Muscle layer of duodenum (tissue), 2 donors: ENCODE results near the gene HSD17B14.
A peak's percentile ranks its signal among the peaks of the same experiment; 100 is the strongest.
"Not testable (repeated sequence)": the region's sequence is repeated elsewhere in the genome, so short reads cannot be mapped to it uniquely, and the experiment has no call there.

Experiments
- H3K27ac ChIP-seq: one replicate; pipeline ENCODE4 v1.7.0; 2013; ENCODE audit warnings: mild to moderate bottlenecking, low read length
- H3K27me3 ChIP-seq: one replicate; pipeline ENCODE4 v1.7.0; 2013; ENCODE audit warnings: low read depth, mild to moderate bottlenecking, control low read depth, low read length
- H3K36me3 ChIP-seq, 2 donors: one replicate each; pipeline ENCODE4 v1.7.0; 2013; ENCODE audit warnings: low read length in 2 of 2, control low read depth in 1 of 2, mild to moderate bottlenecking in 1 of 2; ENCODE audit not compliant: insufficient read depth in 2 of 2, control insufficient read depth in 1 of 2
- H3K4me1 ChIP-seq, 2 donors: one replicate each; pipeline ENCODE4 v1.7.0; 2013; ENCODE audit warnings: low read length in 2 of 2, mild to moderate bottlenecking in 2 of 2, control low read depth in 1 of 2, moderate library complexity in 1 of 2; ENCODE audit not compliant: insufficient read depth in 2 of 2, control insufficient read depth in 1 of 2
- H3K4me3 ChIP-seq, 2 donors: one replicate each; pipeline ENCODE4 v1.7.0; 2013; ENCODE audit warnings: low read length in 2 of 2, low read depth in 1 of 2, mild to moderate bottlenecking in 1 of 2
- H3K9me3 ChIP-seq, 2 donors: one replicate each; pipeline ENCODE4 v1.7.0; 2013; ENCODE audit warnings: low read length in 2 of 2, control low read depth in 1 of 2, mild to moderate bottlenecking in 1 of 2; ENCODE audit not compliant: control insufficient read depth in 1 of 2
- donor health status: healthy.

Gene HSD17B14

DNA sequence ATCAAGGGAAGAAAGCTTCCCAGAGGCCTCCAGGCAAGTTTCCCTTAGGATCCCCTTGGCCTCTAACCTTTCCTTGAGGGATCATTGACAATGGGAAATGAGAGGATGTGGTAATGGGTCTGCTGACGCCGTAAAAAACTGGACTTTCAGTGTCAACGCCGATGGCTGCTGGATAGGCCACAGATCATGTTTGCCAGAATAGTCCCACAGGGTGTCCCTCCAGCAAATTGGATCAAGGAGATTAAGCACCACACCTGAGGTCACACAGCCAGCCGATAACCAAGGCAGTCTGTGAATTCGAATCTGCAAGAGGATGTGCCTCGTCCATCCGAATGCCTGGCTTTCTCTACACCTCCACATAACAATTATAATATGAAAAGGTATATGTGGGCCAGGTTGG, 43.0 kb downstream of the HSD17B14 start:
- H3K4me3 ChIP-seq: no peak overlapping the region

DNA sequence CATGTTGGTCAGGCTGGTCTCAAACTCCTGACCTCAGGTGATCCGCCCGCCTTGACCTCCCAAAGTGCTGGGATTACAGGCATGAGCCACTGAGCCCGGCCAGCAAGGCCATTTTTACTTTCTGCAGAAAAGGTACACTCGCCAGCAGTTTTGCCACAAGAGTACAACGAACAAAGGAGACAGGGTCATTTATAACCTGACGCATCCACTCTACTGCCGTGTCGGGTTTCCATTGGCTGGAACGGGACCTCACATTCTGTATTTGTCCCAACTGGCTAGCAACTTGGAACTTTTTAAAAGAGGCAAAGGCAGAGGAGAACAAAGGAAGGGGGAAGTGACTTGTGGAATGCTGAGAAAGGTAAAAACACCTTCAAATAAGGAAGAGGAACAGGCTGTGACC, 49.0 kb downstream of the HSD17B14 start:
- not testable (repeated sequence) for H3K9me3 ChIP-seq, H3K27ac ChIP-seq, H3K27me3 ChIP-seq, H3K4me1 ChIP-seq, H3K4me3 ChIP-seq, H3K36me3 ChIP-seq

More for the DNA sequence above, 43.0 kb downstream of the HSD17B14 start:
- no peaks in the 10 kb centered on the region for H3K36me3 ChIP-seq
- H3K4me1 ChIP-seq: peaks cover 0 to 6% of the 10 kb centered on the region in 2 donors
- H3K27ac ChIP-seq: no peak overlapping the region
- H3K27me3 ChIP-seq: no peaks in the 10 kb centered on the region
- no peaks in the 10 kb centered on the region for H3K9me3 ChIP-seq

DNA sequence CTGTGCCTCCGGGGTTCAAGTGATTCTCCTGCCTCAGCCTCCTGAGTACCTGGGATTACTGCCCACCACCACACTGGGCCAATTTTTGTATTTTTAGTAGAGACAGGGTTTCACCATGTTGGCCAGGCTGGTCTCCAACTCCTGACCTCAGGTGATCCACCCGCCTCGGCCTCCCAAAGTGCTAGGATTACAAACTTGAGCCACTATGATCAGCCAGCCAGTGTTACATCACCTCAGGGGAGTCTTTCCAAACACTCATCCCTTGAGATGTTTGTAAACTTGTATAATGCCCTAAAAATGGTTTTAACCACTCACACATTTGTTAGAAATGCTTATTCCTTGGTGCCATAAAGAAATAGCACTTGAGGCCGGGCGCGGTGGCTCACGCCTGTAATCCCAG, 49.9 kb downstream of the HSD17B14 start:
- H3K4me3 ChIP-seq, H3K27me3 ChIP-seq, H3K4me1 ChIP-seq, H3K36me3 ChIP-seq, H3K9me3 ChIP-seq, H3K27ac ChIP-seq: not testable (repeated sequence)

DNA sequence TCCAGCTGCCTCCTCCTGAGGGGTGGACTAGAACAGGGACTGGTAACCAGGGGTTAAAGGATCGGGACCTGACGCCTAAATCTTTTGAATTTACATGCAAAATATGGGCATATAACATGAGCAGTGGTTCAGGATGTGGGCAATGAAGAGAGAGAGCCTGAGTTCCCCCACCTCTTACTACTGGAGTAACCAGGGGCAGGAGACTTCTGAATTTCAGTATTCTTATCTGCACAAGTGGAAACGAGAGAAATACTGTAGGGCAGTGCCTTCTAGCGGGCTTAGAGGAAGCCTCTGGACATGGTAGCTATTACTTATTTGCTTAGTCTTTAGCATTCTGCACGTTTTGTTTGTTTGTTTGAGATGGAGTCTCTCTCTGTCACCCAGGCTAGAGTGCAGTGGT, 51.8 kb downstream of the HSD17B14 start:
- Histone ChIP-seq H3K27me3 (no peaks in the 10 kb centered on the region), H3K4me1 (peaks cover 0 to 10% of the 10 kb centered on the region in 2 donors), H3K4me3 (no peak overlapping the region), H3K27ac (no peak overlapping the region), H3K9me3 (no peaks in the 10 kb centered on the region), H3K36me3 (no peaks in the 10 kb centered on the region)

DNA sequence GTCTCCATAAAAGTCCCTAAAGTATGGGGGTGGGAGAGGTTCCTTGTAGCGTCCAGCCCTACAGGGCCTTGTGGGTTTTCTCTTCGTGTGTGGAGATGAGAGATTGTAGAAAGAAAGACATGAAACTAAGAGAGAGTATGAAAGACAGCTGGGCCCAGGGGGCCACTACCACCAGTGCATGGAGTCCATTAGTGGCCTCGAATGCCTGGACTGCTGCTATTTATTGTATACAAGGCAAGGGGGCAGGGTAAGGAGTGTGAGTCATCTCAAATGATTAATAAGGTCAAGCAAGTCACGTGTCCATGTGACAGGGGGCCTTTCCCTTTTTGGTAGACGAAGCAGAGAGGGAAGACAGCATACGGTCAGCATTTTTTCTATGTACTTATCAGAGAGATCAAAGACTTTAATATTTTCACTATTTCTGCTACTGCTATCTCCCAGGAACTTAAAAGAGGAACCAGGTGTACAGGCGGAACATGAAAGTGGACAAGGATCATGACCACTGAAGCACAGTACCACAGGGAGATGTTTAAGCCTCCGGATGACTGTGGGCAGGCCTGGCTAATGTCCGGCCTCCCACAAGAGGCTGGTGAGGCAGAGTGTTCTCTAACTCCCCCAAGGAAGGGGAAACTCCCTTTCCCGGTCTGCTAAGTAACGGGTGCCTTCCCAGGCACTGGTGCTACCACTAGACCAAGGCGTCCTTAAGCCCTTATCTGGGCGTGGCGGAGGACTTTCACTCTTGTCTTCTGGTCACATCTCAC, 55.5 kb downstream of the HSD17B14 start:
- peak overlapping the region; percentile 56 for H3K27ac ChIP-seq
- no peaks in the 10 kb centered on the region for H3K27me3 ChIP-seq
- H3K9me3 ChIP-seq: no peaks in the 10 kb centered on the region
- H3K4me1 ChIP-seq: peaks cover 0 to 10% of the 10 kb centered on the region in 2 donors
- H3K4me3 ChIP-seq: no peak overlapping the region
- H3K36me3 ChIP-seq: no peaks in the 10 kb centered on the region

DNA sequence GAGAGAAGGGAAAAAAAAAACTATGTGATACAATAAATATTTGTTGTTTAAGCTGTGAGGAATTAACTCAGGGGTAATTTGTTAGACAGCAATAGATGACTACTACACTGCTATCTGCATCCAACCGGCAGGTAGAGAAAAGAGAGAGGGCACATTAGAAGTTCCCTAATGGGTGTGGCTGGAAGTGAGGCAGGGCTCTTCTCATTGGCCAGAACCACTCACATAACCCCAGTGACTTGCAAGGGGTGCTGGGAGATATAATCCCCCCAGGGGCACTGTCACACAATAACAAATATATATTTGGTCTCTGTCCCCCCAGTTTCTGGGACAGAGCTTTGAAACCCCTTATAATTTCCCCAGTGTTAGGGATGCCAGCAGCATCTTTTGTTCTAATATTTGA, 56.7 kb downstream of the HSD17B14 start:
- Histone ChIP-seq H3K4me3 (no peak overlapping the region), H3K4me1 (peaks cover 0 to 10% of the 10 kb centered on the region in 2 donors)

DNA sequence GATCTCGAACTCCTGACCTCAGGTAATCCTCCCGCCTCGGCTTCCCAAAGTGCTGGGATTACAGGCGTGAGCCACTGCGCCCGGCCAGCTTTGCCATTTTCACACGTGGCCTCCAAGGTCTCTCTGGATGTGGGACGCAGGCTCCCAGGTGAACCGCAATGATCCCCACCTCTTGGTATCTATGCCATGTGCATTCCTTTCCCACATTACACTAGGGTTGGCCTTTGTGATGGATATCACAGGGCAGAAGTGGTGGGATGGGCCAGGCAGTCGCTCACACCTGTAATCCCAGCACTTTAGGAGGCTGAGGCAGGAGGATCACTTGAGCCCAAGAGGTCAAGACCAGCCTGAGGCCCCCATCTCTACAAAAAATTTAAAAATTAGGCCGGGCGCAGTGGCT, 58.6 kb downstream of the HSD17B14 start:
- H3K27ac ChIP-seq: no peak overlapping the region

More for the DNA sequence above, 56.7 kb downstream of the HSD17B14 start:
- Histone ChIP-seq H3K27me3 (no peaks in the 10 kb centered on the region), H3K36me3 (no peaks in the 10 kb centered on the region), H3K9me3 (no peaks in the 10 kb centered on the region), H3K27ac (no peak overlapping the region)

DNA sequence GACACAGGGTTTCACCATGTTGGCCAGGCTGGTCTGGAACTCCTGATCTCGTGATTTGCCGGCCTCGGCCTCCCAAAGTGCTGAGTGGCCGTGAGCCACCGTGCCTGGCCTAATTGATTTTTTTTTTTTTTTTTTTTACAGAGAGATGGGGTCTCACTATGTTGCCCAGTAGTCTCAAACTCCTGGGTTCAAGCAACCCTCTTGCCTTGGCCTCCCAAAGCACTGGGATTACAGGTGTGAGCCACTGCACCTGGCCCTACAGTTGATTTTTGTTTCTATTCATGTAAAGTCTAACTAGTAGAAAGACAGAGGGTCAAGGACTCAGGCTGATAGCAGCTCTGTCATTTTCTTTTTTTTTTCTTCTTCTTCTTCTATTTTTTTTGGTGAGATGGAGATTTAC, 59.2 kb downstream of the HSD17B14 start:
- H3K9me3 ChIP-seq: no peaks in the 10 kb centered on the region
- no peaks in the 10 kb centered on the region for H3K27me3 ChIP-seq
- peaks cover 0 to 10% of the 10 kb centered on the region in 2 donors for H3K4me1 ChIP-seq
- H3K27ac ChIP-seq: no peak overlapping the region
- H3K4me3 ChIP-seq: no peak overlapping the region
- no peaks in the 10 kb centered on the region for H3K36me3 ChIP-seq

More for the DNA sequence above, 58.6 kb downstream of the HSD17B14 start:
- Histone ChIP-seq H3K9me3 (no peaks in the 10 kb centered on the region), H3K36me3 (no peaks in the 10 kb centered on the region), H3K4me3 (no peak overlapping the region), H3K27me3 (no peaks in the 10 kb centered on the region), H3K4me1 (peaks cover 0 to 10% of the 10 kb centered on the region in 2 donors)

DNA sequence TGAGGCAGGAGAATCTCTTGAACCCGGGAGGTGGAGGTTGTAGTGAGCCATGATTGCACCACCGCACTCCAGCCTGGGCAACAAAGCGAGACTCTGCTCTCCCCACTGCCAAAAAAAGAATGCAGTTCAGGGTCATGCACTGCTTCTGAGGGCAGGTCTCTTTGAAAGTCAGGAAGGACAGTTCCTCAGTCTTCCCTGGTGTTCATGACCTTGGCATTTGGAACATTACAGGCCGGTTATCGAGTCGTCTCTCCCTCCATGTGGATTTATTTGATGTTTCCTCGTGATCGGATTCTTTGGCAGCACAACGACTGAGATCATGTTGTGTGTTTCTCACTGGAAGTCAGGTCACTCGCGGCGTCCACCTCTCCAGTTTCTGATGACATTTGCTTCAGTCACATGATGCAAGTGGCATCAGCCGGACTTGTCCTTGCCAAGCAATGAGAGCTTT, 63.8 kb downstream of the HSD17B14 start:
- Histone ChIP-seq H3K9me3 (no peaks in the 10 kb centered on the region), H3K4me1 (no peaks in the 10 kb centered on the region), H3K27ac (no peak overlapping the region), H3K27me3 (no peaks in the 10 kb centered on the region), H3K36me3 (no peaks in the 10 kb centered on the region), H3K4me3 (no peak overlapping the region)

DNA sequence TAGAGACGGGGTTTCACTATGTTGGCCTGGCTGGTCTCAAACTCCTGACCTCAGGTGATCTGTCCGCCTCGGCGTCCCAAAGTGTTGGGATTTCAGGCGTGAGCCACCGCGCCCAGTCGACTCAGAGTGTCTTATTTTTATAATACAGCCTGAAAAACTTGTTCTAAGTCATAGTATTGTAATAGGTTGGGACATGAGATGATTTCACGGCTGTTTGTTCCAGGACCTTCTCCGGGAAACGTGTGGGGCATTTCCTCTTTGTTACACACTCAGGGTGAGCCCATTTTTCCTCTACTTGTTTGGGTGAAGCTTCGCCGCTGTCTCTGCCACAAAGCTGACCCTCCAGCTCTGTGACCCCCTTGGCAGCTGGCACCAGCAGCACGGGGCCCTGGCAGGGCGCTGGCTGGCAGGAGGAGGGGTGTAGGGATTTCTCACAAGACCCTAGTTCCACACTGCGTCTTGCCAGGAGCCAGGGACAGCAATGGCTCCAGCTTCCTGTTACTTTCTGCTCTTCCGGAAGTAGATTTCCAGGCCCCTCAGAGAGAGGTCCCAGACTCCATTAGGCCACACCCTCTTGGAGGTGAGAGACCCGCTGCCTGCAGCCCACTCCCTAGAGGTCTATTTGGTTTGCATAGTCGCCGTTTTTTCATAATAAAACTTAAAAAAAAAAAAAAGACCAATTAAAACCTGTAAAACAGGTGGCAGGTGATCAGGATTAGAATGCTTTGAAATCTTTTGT, 65.4 kb downstream of the HSD17B14 start:
- no peak overlapping the region for H3K4me3 ChIP-seq
- H3K27ac ChIP-seq: no peak overlapping the region
- H3K36me3 ChIP-seq: no peaks in the 10 kb centered on the region
- no peaks in the 10 kb centered on the region for H3K9me3 ChIP-seq
- no peaks in the 10 kb centered on the region for H3K27me3 ChIP-seq
- no peaks in the 10 kb centered on the region for H3K4me1 ChIP-seq

DNA sequence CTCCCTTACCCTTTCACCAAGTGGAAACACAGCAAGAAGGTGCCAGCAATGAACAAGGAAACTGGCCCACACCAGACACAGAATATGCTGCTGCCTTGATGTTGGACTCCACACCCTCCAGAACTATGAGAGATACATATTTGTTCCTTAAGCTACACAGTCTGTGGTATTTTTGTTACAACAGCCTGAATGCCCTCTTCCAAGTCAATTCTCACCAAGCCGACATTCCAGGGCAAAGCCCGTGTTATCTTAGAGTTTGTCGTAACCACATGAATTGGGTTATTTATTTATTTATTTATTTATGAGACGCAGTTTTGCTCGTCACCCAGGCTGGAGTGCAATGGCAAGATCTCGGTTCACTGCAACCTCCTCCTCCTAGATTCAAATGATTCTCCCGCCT, 66.0 kb downstream of the HSD17B14 start:
- no peaks in the 10 kb centered on the region for H3K4me1 ChIP-seq
- H3K9me3 ChIP-seq: no peaks in the 10 kb centered on the region
- no peaks in the 10 kb centered on the region for H3K27me3 ChIP-seq
- H3K4me3 ChIP-seq: no peak overlapping the region
- no peak overlapping the region for H3K27ac ChIP-seq
- H3K36me3 ChIP-seq: no peaks in the 10 kb centered on the region
